Coronary artery (tissue), 2 donors: ENCODE results near the gene ZW10.
"Not testable (repeated sequence)": the region's sequence is repeated elsewhere in the genome, so short reads cannot be mapped to it uniquely, and the experiment has no call there.

Experiments used
- DNase-seq: peaks from one replicate; pipeline ENCODE4 v3.0.0-alpha.2; 2017; ENCODE audit warnings: low spot score
- H3K27ac ChIP-seq, 2 donors: fragments of 200-600 bp; sonication (generic); one replicate each; pipeline ENCODE4 v1.5.1; 2016 to 2019
- H3K4me3 ChIP-seq: fragments of 200-600 bp; sonication (generic); 2 replicates; pipeline ENCODE4 v1.5.1; 2016; ENCODE audit warnings: mild to moderate bottlenecking, moderate library complexity
- TF ChIP-seq, protein P1 (sequence below): fragments of 200-600 bp; sonication (generic); IDR thresholded peaks from one replicate; pipeline ENCODE4 v1.5.1; 2019; ENCODE audit warnings: antibody characterized with exemption

The ZW10 gene

GRCh38 chr11:113725913-113726312 lies 47.6 kb downstream of the ZW10 start:
- DNase-seq, result no peak
- TF ChIP-seq, protein P1, sequence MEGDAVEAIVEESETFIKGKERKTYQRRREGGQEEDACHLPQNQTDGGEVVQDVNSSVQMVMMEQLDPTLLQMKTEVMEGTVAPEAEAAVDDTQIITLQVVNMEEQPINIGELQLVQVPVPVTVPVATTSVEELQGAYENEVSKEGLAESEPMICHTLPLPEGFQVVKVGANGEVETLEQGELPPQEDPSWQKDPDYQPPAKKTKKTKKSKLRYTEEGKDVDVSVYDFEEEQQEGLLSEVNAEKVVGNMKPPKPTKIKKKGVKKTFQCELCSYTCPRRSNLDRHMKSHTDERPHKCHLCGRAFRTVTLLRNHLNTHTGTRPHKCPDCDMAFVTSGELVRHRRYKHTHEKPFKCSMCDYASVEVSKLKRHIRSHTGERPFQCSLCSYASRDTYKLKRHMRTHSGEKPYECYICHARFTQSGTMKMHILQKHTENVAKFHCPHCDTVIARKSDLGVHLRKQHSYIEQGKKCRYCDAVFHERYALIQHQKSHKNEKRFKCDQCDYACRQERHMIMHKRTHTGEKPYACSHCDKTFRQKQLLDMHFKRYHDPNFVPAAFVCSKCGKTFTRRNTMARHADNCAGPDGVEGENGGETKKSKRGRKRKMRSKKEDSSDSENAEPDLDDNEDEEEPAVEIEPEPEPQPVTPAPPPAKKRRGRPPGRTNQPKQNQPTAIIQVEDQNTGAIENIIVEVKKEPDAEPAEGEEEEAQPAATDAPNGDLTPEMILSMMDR, result no peak
- Histone ChIP-seq H3K4me3 (no peak overlapping the region), H3K27ac (no peak overlapping the region)

GRCh38 chr11:113725407-113725806 lies 48.1 kb downstream of the ZW10 start:
- DNase-seq, result no peak
- Histone ChIP-seq H3K4me3 (no peak overlapping the region), H3K27ac (no peak overlapping the region)
- TF ChIP-seq, protein P1, result no peak

DNA sequence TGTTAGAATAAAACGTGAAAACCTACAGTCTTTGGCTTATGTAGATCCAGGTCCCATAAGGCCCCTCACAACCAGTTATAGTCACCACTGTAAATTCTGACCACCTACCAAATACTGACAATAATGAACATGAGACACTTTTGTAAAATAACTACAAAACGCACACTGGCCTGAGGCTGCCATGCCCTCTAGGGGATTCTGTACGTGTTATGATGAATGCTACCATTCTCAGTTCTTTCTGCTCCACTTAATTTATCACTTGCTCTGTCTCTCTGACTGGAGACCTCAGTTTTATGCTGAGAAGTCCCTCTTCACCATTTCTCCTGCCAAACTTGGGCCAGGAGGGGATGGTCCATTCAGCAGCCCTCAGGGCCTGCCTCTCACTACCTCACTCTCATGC lies 48.7 kb downstream of the ZW10 start:
- Histone ChIP-seq H3K4me3 (no peak overlapping the region), H3K27ac (no peak overlapping the region)
- no peak for DNase-seq
- TF ChIP-seq, protein P1, result no peak

DNA sequence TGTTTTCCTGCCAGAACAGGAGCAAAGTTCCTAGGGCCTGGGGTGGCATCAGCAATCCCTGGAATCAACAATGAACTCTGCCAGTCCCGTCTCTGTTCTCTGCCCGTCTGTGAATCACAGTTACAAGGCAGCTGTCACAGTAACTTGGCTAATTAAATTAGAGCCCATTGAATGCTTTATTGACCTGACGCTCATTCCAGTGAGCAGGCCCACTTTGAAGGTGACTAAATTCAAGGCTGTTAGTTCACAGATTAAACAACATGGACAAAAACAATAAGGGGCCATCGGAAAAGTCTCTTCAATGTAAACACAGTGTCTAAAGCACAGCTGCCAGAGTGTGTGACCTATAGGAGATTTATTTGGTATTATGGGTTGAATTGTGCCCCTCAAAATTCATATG lies 49.7 kb downstream of the ZW10 start:
- DNase-seq, result no peak
- TF ChIP-seq, protein P1, result no peak
- H3K27ac ChIP-seq, result no peak overlapping the region
- H3K4me3 ChIP-seq, result no peak overlapping the region

DNA sequence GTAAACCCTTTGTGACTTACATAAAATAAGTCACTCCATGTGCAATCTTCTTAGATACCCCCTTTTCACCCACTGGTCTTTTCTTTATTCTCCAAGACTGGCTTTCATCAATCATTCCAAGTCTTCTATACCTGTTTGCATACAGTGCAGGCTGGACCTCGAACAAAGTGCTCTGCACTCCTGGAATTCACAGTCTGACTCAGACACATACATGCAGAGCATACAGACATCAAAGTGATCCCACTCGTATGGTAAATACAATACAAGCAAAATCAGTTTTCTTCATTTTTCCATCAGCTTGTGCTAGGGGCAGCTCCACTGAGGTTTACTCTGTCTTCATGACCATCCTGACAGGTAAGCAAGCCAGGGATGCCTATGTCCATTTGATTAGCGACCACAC lies 50.6 kb downstream of the ZW10 start:
- TF ChIP-seq, protein P1, result no peak
- Histone ChIP-seq H3K4me3 (no peak overlapping the region), H3K27ac (no peak overlapping the region)
- DNase-seq, result no peak

DNA sequence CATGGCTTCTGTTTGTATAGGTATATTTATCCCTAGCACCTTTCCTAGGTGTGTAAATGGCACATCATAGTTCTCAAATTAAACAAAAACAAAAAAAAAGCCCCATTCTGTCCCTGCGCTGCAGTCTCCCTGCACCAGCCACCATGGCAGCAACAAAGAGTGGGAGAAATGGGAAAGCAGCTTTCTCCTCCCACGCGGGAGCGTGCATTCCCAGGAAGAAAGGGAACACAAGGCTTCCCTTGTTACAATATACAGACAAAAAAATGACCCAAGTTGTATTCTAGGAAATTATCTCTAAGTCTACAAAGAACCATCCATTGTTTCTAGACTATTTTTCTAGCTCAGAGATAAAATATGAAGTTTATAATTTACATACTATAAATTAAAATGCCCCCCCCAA lies 51.3 kb downstream of the ZW10 start:
- Histone ChIP-seq H3K27ac (no peak overlapping the region), H3K4me3 (no peak overlapping the region)
- DNase-seq, result no peak
- TF ChIP-seq, protein P1, result no peak

GRCh38 chr11:113721462-113722066 lies 51.9 kb downstream of the ZW10 start:
- TF ChIP-seq, protein P1, result no peak
- no peak for DNase-seq
- no peak overlapping the region for H3K4me3 ChIP-seq
- H3K27ac ChIP-seq, result no peak overlapping the region

- DNase-seq, H3K27ac ChIP-seq, H3K4me3 ChIP-seq: not testable (repeated sequence)
These were observed 53.0 kb downstream of the ZW10 start for GRCh38 chr11:113720478-113720877.
